HG02763 (cell line): Measurements from ENCODE around the gene UPK3A.
A peak's percentile ranks its signal among the peaks of the same experiment; 100 is the strongest.

Experiments used
- ATAC-seq: cut with Tn5 transposase; IDR thresholded peaks from one replicate; pipeline ENCODE4 v1.9.1; 2021; ENCODE audit warnings: mild to moderate bottlenecking, moderate library complexity; ENCODE audit not compliant: unreplicated experiment

UPK3A gene

DNA sequence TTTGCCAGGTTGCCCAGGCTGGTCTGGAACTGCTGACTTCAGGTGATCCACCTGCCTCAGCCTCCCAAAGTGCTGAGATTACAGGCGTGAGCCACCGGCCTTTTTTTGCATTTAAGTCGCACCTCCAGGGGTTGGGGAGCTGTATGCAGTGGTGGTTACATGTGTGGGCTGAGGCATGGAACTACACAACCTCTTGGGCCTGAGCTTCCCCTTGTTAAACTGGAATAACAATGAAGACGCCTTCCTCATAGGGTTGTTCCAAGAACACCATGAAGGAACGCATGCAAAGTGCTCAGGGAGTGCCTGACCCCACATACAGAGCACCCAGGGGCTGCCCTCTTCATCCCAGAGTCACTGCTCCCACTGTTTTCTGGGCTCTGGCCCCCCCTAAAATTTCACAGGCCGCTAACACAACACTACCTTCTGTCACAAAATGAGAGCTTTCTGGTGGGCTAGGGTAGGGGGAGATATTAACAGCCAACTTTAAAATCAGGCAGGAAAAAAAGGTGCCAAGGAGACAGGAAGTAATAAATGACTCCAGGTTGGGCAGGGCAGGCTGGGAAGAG is 23.7 kb downstream of the UPK3A start:
- ATAC-seq = no peak

DNA sequence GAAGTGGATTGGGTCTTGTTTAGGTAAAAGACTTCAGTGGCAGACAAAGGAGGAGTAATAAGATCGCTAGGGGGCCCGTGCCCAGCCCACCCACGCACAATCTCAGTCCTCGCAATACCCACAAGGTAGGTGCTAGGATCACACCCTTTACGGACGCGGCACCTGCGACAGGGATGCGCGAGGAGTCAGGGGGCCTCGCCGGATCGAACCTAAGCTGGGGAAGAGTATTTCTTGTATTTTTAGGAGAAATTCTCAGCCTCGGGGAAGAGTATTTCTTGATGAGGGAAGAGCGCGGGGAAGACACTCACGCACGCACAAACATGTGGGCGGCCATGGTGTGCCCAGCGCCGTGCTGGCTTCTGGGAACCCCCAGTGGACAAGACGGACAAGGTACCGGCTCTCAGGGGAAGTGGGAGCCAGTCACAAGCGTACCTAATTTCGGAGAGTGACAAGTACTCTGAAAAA is 24.2 kb downstream of the UPK3A start:
- no peak for ATAC-seq

DNA sequence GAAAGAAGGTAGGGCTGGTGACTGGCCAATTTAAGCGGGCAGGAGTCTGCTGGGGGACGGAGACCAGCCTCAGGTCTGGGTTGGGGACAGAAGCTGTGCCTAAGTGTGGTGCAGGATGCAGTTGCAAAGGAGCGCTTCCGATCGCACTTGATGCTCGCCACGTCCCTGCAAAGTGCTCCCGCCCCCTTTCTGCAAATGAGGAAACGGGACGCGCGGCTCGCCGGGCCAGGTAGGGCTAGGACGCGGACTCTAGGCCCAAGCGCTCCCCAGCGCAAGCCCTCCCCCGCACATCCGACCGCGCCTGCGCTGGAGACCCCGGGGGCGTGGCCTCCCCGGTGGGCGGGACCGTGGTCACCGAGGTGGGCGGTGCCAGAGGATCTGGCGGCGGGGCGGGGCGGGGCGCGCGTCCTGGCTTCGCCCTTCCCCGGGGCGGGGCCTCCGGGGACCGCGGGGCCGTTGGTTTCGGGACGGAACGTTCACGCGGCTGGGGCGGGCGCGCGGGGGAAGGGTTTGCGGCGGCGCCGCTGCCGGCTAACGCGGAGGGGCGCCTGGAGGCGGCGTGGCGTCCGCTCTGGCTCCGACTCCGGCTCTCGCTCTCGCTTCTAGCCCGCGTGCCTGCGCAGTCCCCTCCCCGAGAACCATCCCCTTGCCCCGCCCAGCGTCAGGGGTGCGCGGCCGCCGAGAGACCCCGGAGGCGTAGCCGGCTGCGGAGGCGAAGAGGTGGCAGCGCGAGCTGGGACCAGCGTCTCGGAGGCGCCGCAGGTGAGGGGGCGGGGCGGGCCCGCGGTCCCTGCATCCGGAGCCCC is 24.9 kb downstream of the UPK3A start, which contains the start of gene FAM118A:
Gene FAM118A (plus strand): TSS at position 513 of the 806 bp plus-strand sequence. CDS start 12,446 bp downstream, outside the sequence.
- ATAC-seq = peak; percentile 79

DNA sequence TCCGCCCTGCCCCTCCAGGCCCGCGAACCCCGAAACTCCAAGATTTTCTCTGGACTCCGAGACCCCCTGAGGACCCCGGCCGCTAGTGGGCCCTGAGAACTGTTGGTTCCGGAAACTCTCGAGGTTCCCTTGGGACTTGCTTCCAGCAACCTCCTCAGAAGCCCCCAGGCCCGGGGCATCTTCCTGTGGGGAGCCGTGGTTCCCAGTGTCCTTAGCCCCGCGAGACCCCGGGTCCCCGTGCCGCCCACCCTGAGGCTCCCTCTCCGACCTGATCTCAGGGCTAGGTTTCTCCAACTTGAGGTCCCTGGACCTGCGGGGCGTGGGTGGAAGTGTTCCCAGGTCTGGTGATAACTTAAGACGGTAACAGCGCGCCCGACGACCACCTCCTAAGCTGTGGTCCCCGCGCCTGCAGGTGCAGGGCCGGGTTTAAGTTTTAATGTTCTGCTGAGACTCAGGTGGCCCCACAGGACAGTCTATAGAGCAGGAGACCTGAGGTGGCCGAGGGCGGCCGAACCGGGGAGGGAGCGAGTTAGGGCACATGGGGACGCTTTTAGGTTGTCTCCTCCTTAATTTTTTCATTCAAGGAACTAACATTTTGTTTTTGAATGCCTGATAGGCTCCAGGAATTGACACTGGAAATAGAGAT is 25.7 kb downstream of the UPK3A start:
- no peak for ATAC-seq

DNA sequence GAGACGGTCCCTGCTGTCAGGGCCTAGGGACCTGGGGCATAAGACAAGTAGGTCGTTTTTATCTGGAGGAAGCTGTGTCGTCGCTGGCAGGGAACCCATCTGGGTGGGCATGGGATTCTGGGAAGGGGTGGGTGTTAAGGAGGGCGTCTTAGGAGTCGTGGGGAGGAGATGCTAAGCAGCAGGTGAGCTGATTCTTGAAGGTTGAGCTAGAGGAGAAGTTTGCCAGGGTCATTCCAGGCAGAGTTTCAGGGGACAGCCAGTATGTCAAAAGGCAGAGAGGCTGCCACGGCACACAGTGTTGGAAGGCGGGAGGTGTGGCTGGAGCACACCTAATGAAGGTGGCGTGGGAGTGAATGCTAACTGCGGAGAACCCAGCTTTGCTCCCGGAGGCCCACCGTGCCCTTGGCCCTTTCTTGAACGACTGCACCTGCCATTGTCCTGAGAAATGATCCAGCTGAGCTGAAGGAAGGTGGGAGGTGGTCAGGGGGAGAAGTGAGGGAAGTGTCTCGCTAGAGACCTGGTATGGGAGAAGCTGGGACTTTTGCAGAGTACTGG is 26.3 kb downstream of the UPK3A start:
- ATAC-seq = no peak

DNA sequence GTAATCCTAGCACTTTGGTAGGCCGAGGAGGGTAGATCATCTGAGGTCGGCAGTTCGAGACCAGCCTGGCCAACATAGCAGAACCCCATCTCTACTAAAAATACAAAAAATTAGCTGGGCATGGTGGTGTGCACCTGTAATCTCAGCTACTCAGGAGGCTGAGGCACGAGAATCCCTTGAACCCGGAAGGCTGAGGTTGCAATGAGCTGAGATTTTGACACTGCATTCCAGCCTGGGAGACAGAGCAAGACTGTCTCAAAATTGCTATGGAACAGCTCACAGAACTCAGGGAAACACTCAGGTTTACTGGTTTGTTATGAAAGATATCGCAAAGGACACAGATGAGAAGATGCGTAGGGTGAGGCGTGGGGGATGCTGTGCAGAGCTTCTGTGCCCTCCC is 27.7 kb downstream of the UPK3A start:
- no peak for ATAC-seq

DNA sequence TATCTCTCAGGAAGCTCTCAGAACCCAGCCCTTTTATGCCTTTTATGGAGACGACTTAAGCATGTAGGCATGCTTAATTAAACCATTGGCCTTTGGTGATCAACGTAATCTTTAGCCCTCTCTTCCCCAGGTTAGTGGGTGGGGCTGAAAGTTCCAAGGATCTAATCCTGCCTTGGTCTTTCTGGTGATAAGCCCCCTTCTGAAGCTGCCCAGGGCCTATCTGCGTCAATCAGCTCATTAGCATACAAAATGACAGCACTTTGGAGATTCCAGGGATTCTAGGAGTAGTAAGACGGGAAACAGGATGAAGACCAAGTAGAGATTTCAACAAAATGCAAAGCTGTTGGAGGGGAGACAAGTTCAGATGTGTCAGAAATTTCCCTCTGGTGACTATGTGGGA is 28.1 kb downstream of the UPK3A start:
- ATAC-seq = no peak

DNA sequence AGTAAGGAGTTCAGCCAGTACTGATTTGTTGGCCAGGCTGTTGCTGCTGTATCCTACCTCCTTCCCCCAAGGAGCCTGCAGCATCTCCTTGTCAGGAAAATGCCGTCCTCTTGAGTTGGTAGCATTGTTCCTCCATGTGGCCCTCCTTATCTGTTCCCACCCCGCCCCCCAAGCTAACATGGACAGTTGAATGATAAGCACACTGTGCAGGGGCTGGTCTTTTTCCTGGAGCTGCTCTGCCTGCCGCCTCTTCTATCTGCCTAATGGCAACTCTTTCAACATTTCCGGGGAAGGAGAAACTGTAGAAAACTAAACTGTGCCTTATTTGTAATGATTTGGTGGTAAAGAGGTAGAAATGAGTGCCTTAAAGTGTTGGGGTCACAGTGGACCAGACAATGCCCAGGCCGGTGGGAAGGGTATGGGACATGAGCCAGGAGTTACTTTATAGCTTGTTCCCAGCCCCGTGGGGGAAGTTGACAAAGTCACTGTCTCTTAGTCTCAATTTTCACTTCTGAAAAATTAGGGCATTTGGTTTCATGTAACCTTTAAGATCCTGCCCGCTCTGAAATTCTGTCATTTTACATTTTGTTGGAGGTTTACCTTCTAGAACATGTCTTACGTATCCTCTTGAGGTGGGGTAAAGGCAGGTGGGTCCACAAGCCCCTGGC is 29.4 kb downstream of the UPK3A start:
- no peak for ATAC-seq

DNA sequence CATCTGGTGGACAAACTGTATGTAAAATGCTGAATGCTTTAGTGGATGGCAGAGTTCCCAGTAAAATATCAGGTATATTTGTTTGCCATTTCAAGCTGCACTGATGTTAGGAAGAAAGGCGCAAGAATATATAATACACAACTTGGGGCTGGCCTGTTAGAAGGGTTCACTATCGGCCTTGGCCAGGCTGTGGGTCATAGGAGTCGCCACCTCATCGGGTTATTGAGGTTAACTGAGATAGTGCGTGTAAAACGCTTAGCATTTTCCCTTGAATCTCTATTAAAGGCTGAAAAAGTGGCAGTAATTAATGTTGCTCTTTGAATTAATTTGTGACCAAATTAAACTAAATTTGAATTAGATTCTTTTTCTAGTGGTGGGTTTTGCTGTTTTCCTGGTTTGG is 30.0 kb downstream of the UPK3A start:
- no peak for ATAC-seq

DNA sequence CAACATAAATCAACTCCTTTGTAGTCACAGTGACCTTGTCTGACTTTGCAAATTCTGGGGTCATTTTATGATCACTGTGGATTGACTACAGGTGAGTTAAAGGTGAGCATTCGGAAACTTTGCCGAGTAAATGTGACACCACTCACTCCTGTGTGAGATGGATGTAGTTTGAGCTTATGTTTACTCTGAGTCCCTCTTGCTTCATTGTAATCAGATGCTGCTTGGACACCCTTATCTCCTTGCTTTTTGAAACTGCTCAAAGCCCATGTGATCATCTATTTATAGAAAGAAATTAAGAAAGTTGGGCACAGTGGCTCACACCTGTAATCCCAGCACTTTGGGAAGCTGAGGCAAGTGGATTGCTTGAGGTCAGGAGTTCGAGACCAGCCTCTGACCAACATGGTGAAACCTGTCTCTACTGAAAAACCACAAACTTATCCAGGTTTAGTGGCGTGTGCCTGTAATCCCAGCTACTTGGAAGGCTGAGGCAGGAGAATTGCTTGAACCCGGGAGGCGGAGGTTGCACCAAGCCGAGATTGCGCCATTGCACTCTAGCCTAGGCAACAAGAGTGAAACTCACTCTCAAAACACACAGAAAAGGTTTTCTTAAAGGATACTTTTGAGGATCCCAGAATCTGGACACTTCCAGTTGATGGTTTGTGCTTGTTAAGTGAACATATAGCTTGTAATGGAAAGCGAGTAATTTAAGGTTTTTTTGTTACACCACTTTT is 32.2 kb downstream of the UPK3A start:
- ATAC-seq = no peak

DNA sequence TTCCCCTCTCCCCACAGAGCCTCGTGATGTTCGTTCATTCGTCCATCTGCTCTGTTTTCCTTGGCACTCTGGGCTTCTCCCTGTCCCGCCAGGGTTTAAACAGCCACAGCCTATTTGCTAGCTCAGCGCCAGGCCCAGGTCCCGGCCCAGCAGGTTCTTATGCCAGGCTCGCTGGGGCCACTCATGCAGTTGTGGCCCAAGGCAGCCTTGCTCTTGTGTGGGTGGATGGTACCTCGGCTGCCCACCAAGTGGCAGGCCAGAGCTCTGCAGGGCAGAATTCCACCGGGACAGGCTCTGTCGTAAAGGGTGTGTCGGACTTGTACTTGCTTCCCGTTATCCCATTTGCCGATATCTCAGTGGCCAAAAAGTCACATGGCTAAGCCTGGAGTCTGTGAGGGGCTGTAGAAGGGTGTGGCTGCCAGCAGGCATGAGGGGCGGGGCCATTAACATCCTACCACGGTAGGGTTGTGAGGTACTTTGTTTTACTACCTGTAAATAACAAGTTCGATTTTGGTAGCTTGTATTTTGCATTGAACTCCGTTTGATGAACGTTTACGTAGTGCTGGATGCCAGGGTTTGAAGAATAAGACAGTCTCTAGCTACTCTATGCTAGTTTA is 32.9 kb downstream of the UPK3A start:
- no peak for ATAC-seq

DNA sequence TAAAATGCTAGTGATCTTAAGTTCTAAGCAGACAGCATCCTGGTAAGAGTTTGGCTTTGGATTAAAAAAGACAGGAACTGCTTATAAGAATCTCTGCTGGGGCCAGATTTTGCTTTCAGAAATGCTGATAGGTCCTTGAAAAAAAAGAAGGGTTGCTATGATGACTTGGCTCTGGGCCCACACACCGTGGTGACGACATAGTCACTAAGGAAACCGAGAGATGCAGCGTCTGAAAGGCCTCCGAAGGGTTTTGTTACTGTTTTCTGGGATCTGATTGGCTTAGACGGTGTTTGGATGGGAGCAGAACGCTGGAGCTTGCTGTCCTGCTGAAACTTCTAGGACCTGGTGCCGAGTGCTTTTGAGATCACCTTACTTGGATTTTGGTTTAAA is 33.4 kb downstream of the UPK3A start:
- ATAC-seq = no peak

DNA sequence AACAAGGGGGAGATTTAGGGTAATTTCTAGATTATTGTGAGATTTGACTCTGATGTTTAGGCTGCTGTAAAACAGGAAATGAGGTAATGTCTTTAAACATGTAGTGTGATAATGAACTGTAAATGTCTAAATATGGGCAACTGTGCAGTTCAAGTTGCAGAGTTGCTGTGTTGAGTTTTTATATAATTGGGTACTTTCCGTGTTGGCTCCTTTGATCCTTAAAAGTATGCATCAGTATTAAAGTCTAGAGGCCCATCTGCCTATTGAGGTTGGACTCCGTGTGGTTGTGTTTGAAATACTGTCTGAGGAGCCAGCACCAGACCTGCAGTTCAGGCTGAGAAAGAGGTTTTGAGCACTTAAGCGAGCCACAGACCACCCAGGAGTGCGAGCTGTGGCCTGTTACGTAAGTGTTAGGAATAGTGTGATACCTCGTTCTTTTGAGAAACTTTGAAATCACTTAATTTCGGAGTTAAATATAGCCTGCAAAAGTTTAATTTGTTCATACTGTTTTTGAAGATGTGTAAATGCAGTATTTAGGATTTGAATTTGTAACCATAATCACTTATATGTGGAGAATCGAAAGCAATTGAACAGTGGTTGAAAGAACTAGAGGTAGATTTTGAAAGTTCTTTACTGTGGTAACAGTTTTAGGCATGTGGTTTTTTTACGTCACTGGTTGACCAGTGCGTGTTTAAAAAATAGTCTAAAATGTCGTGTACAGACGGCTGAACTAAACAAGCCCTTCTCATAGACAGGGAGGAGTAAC is 34.0 kb downstream of the UPK3A start:
- no peak for ATAC-seq

DNA sequence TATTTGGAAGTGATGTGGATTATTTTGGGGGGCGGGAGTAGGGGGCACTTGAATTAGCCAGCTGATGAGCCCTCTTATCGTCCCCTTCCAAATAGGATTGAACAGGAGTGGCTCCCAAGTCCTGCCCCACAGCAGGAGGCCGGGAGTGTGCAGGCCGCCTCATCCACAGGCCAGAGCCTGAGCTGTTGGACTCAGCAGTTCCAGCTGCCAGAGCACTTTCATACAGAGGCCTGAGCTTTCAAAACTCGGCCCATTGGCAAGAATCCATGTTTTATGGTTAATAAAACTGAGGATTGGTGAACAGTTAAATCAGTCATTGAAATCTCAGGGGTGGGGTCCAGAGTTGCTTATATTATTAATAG is 34.6 kb downstream of the UPK3A start:
- no peak for ATAC-seq

DNA sequence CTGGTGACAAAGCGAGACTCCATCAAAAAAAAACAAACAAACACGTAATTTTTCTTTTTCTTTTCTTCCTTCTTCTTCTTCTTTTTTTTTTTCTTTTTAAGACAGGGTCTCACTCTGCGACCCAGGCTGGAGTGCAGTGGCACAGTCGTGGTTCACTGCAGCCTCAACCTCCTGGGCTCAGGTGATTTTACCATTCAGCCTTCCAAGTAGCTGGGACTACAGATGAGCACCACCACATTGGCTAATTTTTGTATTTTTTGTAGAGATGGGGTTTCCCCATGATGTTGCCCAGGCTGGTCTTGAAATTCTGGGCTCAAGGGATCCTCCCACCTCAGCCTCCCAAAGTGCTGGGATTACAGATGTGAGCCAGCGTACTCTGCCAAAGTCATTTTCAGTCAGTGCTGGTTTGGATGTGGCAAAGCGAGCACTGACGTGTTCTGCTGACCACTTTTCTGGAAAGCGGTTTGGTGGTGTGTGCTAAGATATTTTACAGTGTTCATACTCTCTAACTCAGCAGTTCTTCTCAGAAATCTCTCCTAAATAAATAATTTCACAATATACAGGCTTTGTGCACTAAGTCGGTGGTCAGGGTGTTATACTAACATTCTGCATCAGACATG is 35.7 kb downstream of the UPK3A start:
- no peak for ATAC-seq

DNA sequence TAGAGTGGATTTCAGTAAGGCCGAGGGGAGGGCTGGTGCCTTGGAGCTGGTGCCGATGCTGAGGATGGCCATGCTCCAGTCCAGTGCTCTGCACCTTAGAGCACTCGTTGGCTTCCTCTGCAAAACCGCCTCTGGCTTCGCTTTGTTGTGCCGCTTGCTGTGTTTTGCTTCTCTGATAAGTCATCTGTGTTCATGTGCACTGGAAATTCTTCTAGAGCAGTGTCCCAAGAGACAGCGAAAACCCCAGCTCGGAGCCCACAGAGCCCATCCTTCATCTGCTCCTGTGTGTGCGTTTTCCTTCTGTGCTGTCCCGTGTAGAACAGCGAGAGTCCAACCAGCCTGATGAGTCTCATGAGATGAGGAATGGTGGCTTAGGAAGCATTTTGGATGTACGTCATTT is 37.1 kb downstream of the UPK3A start:
- ATAC-seq = no peak

DNA sequence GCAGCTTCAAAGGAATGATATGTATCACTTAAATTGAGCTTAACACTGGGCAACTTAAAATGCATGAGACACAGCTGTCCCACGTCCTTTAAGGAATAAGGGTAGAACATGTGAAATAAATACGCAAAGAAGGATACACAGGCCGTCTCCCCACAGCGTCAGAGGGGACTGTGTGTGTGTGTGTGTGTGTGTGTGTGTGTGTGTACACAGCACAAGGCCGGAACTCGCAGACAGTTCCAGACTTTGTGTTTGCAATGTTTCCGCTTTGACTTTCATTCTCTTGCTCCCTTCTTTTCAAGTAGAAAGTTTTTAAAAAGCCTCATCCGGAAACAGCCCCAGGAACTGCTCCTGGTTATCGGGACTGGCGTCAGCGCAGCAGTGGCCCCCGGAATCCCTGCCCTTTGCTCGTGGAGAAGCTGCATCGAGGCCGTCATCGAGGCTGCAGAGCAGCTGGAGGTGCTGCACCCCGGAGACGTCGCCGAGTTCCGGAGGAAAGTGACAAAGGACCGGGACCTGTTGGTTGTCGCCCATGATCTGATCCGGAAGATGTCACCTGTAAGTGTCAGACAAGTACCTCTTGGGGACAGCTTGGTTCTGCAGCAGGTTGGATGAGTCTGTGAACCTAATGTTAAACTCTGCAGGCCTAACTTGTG is 38.2 kb downstream of the UPK3A start:
- ATAC-seq = no peak

DNA sequence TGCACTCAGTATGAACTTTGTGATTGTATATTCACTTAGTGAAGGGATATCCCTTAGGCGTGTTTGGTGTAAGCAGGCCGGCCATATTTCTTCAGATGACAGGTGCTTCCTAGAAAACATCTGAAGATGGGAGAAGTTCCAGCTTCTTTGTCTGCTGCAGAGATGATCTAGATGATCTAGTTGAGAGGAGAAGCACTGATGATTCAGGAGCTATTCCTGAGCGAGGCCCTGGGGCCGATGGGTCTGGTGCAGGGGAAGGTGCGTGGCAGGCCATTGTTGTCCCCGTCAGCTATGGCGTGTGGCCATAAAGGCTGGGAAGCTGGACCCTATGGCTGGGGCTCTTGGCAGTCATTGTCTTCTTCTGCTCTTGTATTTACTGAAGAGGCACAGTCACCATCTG is 38.9 kb downstream of the UPK3A start:
- no peak for ATAC-seq

DNA sequence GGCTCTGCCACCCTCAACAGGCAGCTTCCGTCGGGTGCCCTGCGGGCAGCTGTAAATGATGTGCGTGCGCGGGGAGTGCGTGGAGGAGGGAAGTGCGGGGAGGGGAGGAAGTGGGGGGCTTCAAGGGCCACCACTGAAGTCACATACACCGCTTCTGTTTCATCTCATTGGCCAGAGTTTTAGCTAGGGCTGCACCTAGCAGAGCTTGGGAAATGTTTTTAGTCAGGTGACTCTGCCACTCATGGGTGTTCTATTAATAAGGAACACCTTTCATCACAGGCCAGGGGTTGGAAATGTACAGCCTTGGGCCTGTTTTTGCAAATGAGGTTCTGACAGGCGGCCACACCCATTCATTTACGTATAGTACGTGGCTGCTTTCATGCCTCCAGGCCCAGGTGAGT is 39.6 kb downstream of the UPK3A start:
- ATAC-seq = no peak
